Measurements from ENCODE around the gene MYH14. TPM values are rescaled to one million over a fixed set of nuclear protein-coding genes. Genes with fewer than 3 reads are reported as not detected.
A peak's percentile ranks its signal among the peaks of the same experiment; 100 is the strongest.

Gene MYH14
- total and polyA plus RNA-seq, 9 of the 15 experiments (the other 6 are each of a cell fraction or from before 2014, with no cell fraction given): 0.04 to 0.86 (median 0.19) TPM; not detected in 2

GRCh38 chr19:50330365-50331078 lies 127.1 kb downstream of the MYH14 start (continued):
- TF ChIP-seq, protein P1, sequence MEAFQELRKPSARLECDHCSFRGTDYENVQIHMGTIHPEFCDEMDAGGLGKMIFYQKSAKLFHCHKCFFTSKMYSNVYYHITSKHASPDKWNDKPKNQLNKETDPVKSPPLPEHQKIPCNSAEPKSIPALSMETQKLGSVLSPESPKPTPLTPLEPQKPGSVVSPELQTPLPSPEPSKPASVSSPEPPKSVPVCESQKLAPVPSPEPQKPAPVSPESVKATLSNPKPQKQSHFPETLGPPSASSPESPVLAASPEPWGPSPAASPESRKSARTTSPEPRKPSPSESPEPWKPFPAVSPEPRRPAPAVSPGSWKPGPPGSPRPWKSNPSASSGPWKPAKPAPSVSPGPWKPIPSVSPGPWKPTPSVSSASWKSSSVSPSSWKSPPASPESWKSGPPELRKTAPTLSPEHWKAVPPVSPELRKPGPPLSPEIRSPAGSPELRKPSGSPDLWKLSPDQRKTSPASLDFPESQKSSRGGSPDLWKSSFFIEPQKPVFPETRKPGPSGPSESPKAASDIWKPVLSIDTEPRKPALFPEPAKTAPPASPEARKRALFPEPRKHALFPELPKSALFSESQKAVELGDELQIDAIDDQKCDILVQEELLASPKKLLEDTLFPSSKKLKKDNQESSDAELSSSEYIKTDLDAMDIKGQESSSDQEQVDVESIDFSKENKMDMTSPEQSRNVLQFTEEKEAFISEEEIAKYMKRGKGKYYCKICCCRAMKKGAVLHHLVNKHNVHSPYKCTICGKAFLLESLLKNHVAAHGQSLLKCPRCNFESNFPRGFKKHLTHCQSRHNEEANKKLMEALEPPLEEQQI (IDR thresholded peaks at IDR 0.05): no peak
- peak; percentile 75 for TF ChIP-seq SUPT5H (IDR thresholded peaks at IDR 0.05)
- no peak for TF ChIP-seq ZHX1 (conservative IDR thresholded peaks at IDR 0.05; ENCODE audit: low read length)
- no peak for TF ChIP-seq ZNF232 (CRISPR knock-in tag; IDR thresholded peaks at IDR 0.05)
- no peak for TF ChIP-seq JUN (IDR thresholded peaks at IDR 0.05; ENCODE audit: borderline replicate concordance, low read depth, low read length)
- TF ChIP-seq JUN (CRISPR knock-in tag; IDR thresholded peaks at IDR 0.05; ENCODE audit: borderline replicate concordance): no peak
- TF ChIP-seq ZNF280B (CRISPR knock-in tag; IDR thresholded peaks at IDR 0.05): no peak
- TF ChIP-seq ZNF253 (CRISPR knock-in tag; conservative IDR thresholded peaks at IDR 0.05): no peak
- TF ChIP-seq ARID4B (CRISPR knock-in tag; IDR thresholded peaks at IDR 0.05): no peak
- TF ChIP-seq SMARCA4 (IDR thresholded peaks at IDR 0.05): 0 out of 2 replicates have a peak, but pooled peaks have one; percentile 17
- no peak for TF ChIP-seq STAT5A (IDR thresholded peaks at IDR 0.05; ENCODE audit: borderline replicate concordance, low read length)
- no peak for TF ChIP-seq FOXA3 (CRISPR knock-in tag; conservative IDR thresholded peaks at IDR 0.05 in 1 of 2, IDR thresholded peaks at IDR 0.05 in 1 of 2)
- TF ChIP-seq, protein P2, sequence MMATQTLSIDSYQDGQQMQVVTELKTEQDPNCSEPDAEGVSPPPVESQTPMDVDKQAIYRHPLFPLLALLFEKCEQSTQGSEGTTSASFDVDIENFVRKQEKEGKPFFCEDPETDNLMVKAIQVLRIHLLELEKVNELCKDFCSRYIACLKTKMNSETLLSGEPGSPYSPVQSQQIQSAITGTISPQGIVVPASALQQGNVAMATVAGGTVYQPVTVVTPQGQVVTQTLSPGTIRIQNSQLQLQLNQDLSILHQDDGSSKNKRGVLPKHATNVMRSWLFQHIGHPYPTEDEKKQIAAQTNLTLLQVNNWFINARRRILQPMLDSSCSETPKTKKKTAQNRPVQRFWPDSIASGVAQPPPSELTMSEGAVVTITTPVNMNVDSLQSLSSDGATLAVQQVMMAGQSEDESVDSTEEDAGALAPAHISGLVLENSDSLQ (IDR thresholded peaks at IDR 0.05): no peak
- no peak for TF ChIP-seq NR3C1 (CRISPR knock-in tag; IDR thresholded peaks at IDR 0.05)
- TF ChIP-seq ZNF3 (CRISPR knock-in tag; IDR thresholded peaks at IDR 0.05): no peak

Data from K562 (cell line).